HG03045 (cell line): ENCODE measurements around the gene CAMK2A.

Source experiments
- ATAC-seq: cut with Tn5 transposase; IDR thresholded peaks from one replicate; pipeline ENCODE4 v1.9.1; 2021; ENCODE audit warnings: mild to moderate bottlenecking, moderate library complexity; ENCODE audit not compliant: unreplicated experiment

The CAMK2A gene

GRCh38 chr5:150215979-150216944 lies 73.3 kb downstream of the CAMK2A start:
- ATAC-seq, result no peak

- no peak for ATAC-seq
Observed at GRCh38 chr5:150214289-150214688, 75.3 kb downstream of the CAMK2A start.

GRCh38 chr5:150213530-150213929 lies 76.0 kb downstream of the CAMK2A start:
- no peak for ATAC-seq

GRCh38 chr5:150211156-150212030 lies 78.2 kb downstream of the CAMK2A start:
- ATAC-seq, result no peak

- ATAC-seq, result no peak
Observed at GRCh38 chr5:150210644-150211043, 78.9 kb downstream of the CAMK2A start.

GRCh38 chr5:150209099-150209635 lies 80.4 kb downstream of the CAMK2A start:
- no peak for ATAC-seq

GRCh38 chr5:150208187-150209098 lies 81.1 kb downstream of the CAMK2A start:
- ATAC-seq, result no peak

GRCh38 chr5:150206779-150207115 lies 82.8 kb downstream of the CAMK2A start:
- ATAC-seq, result no peak

- ATAC-seq, result no peak
Observed at GRCh38 chr5:150206098-150206778, 83.3 kb downstream of the CAMK2A start.

GRCh38 chr5:150204590-150204960 lies 85.0 kb downstream of the CAMK2A start:
- ATAC-seq, result no peak

GRCh38 chr5:150203832-150204589 lies 85.6 kb downstream of the CAMK2A start:
- ATAC-seq, result no peak

- no peak for ATAC-seq
Observed at GRCh38 chr5:150202501-150202900, 87.1 kb downstream of the CAMK2A start.

- no peak for ATAC-seq
Observed at GRCh38 chr5:150197476-150197875, 92.1 kb downstream of the CAMK2A start.

GRCh38 chr5:150196986-150197385 lies 92.6 kb downstream of the CAMK2A start:
- no peak for ATAC-seq

- no peak for ATAC-seq
Observed at GRCh38 chr5:150196514-150196913, 93.1 kb downstream of the CAMK2A start.

- no peak for ATAC-seq
Observed at GRCh38 chr5:150195736-150196485, 93.7 kb downstream of the CAMK2A start.

- ATAC-seq, result no peak
Observed at GRCh38 chr5:150192462-150192861, 97.1 kb downstream of the CAMK2A start.

GRCh38 chr5:150190987-150191386 lies 98.6 kb downstream of the CAMK2A start:
- no peak for ATAC-seq
